ENCODE results near the gene TMEM229A.

DNA sequence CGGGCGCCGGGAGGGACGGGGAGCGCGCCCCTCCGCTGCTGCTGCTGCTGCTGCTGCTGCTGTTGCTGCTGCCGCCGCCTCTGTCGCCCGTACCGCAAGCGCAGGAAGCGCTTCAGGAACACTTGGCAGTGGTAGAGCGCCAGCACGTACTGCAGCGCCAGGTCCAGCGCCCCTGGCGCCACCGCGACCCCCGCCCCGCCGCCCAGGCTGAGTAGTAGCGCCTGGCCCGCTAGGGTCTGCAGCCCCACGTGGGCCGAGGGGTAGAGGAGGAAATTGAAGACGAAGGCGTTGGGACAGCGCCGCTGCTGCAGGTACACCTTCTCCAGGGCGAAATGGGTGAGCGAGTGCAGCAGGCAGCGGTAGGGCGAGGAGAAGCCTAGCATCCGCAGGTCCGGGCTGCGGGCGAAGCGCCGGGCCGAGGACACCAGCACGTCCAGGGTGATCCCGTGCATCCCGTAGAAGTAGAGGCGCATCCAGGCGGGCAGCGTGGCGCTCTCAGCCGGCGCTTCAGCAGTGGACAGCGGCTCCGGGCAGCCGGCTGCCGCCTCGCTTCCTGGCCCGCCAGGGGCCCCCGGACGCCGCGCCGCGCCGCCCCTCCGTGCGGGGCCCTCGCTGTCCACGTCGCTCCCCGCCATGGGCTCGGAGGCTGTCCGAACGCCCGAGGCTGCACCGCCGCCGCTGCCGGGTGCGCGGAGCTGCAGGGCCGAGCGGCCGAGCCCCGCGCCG is at the start of gene TMEM229A:
- TF ChIP-seq, protein P1, sequence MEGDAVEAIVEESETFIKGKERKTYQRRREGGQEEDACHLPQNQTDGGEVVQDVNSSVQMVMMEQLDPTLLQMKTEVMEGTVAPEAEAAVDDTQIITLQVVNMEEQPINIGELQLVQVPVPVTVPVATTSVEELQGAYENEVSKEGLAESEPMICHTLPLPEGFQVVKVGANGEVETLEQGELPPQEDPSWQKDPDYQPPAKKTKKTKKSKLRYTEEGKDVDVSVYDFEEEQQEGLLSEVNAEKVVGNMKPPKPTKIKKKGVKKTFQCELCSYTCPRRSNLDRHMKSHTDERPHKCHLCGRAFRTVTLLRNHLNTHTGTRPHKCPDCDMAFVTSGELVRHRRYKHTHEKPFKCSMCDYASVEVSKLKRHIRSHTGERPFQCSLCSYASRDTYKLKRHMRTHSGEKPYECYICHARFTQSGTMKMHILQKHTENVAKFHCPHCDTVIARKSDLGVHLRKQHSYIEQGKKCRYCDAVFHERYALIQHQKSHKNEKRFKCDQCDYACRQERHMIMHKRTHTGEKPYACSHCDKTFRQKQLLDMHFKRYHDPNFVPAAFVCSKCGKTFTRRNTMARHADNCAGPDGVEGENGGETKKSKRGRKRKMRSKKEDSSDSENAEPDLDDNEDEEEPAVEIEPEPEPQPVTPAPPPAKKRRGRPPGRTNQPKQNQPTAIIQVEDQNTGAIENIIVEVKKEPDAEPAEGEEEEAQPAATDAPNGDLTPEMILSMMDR (IDR thresholded peaks at IDR 0.05; ENCODE audit: borderline replicate concordance, extremely low read depth, low read length, poor library complexity, severe bottlenecking) = no peak
- no peak for TF ChIP-seq EZH2 (IDR thresholded peaks at IDR 0.05; ENCODE audit: borderline replicate concordance, low read depth, low read length, severe bottlenecking)

Data from DND-41 (cell line).